HUDEP-2 (cell line): ENCODE measurements around the gene WDR70.
"Not testable (repeated sequence)": the region's sequence is repeated elsewhere in the genome, so short reads cannot be mapped to it uniquely, and the experiment has no call there.

Source experiments
- DNase-seq, 76 experiments: peaks; one replicate each; lab custom pipeline; 2025; ENCODE audit not compliant: unreplicated experiment in 76 of 76; lab: John Stamatoyannopoulos, UW

WDR70 gene

DNA sequence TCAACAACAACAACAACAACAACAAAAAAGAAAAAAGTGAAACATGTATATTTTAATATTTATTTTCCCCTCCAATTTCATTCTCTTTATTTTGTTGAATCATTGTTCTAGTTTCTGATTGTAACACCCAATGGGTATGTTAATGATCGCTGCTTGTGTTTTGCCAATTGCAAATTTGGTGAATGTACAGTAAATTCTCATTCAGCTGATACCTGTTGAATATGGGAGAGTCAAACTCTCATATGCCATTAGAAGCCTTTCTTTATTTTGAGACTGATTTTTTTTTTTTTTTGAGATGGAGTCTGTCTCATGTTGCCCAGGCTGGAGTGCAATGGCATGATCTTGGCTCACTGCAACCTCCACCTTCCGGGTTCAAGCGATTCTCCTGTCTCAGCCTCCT, 72.9 kb downstream of the WDR70 start:
- DNase-seq = not testable (repeated sequence)

DNA sequence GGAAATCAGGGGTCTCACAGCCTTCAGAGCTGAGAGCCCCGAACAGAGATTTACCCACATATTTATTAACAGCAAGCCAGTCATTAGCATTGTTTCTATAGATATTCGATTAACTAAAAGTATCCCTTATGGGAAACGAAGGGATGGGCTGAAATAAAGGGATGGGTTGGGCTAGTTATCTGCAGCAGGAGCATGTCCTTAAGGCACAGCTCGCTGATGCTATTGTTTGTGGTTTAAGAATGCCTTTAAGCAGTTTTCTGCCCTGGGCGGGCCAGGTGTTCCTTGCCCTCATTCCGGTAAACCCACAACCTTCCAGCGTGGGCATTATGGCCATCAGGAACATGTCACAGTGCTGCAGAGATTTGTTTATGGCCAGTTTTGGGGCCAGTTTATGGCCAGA, 74.1 kb downstream of the WDR70 start:
- DNase-seq = not testable (repeated sequence)

DNA sequence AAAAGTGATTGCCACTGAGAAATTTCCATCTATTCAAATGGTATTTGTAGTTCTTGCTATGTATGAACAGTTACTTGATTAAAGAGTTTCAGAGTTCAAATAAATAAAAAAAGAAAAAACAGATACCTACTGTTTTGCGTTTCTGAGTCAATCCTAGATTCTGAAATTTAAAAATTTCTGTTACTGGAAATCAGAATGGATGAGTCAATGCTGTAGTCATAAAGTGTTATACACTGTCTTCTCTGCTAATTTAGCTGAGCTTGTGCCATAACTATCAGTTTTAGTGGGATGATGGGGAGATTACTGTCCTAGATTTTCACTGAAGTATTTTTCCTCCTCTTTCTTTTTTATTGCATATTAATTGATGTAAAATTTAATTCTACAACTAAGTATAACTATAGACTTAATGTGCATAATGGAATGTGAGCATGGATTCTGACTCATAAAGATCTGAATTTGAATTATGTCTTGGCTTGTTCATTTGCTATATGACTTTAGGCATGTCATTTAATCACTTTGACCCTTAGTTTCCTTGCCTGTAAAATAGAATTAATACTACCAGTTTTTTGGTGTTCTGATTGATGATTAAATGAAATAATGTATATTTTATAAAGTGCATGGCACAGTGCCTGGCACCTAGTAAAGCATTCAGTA, 75.4 kb downstream of the WDR70 start:
- DNase-seq = not testable (repeated sequence)

DNA sequence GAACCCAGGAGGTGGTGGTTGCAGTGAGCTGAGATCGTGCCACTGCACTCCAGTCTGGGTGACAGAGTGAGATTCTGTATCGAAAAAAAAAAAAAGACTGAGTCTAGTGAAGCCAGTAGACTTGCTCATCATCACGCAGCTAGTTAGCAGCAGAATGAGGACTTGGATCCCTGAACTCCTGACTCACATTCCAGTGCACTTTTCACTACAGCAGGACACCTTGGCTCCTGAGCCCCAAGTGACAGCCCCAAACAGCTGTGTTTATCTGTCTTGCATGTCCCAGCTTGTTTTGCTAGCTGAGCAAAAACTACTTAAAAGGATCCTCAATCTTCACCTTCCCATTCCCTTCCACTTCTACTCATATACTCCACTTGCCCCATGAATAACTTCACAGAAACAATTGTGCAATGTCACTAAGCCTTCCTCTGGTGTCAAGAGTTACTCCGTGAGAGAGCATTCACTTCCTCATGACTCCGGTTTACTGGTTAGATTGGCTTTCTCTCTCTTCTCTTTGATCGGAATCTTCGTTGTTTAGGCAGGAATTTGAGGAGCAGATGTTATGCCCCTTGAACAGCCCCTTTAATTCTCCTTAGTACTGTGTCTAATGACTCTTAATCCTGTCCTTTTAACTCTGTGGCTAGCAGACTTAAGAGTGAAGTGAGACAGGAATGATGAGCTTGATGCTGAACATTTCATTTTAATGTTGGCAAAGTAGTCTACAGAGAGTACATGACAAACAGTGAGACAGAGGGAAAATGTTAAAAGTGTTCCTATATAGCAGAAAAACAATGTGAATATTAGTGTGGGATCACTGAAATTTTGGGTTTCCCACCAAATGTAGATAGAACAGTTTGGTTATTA, 84.3 kb downstream of the WDR70 start:
- DNase-seq = not testable (repeated sequence)

DNA sequence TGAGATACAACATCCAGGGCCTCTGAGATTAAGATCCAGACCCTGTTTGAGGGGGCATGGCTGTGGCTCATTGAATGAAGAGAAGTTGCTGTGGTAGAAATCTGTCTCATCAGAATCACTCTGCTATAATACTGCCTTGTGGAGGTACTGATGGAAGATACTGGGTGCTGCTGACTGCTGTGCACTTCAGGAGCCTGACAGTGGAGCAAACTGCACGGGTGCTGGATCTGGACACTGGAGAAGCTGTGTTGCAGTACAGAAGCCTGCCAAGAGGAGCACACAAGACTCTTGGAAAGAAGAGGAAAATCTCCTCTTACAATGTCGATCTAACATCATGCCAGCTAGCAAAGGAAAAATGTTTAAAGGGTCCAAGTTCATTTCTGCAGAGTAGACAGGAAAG, 85.5 kb downstream of the WDR70 start:
- DNase-seq = not testable (repeated sequence)

DNA sequence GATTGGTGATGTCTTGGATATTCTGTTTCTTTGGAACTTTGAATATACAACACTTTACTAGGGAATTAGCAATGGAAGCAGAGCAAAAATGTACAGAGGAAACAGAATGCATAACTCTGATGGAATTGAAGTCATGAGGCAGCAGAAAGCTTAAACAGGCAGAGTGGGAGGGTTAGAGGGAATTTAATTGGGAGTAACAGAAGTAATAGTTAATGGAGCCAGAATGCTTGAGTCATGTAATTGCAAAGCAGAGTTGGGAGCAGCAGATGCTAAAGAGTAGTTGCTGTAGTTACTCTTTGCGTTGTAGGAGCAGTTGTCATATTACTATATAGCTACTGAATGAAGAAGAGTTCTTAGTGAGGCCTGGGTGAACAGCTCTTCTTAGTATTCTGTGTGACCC, 90.3 kb downstream of the WDR70 start:
- DNase-seq = not testable (repeated sequence)

DNA sequence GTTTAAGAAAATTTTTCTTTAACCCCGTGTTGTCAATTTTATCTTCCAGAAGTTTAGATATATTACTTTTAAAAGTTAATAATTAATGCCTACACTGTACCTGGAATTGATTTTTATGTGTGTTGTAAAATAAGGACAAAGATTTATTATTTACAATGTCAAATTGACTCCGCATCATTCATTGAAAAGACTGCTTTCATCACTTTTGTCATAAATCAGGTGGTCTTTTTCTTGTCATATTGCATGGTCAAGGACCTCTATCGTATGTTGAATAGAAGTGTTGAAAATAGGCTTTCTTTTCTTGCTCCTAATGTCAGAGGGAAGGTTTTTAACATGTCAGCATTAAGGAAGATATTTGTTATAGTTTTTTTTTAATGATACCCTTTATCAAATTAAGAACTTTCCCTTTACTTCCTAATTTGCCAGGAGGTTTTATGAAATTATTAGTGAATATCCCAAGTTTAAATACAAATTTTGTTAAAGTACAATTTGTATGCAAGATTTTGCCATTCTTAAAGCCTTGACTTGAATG, 92.6 kb downstream of the WDR70 start:
- no peak for DNase-seq

DNA sequence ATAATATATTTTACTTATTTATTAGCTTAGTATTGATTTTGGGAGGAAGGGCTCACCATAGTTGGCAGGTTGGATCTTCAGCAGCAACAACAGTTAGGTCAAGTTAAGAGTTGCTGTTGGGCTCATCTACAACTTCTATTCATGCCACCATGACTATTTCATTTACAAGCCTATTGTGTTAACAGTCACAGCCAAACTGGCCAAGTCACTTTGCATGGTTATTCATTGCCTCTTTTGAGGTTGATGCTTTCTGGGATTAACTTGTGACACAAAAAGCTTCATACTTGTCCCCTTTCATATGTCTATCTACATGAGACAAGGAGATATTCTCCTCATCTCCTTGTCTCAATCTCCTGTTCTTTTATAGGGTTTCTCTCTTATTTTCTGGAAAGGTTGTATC, 98.3 kb downstream of the WDR70 start:
- no peak for DNase-seq

DNA sequence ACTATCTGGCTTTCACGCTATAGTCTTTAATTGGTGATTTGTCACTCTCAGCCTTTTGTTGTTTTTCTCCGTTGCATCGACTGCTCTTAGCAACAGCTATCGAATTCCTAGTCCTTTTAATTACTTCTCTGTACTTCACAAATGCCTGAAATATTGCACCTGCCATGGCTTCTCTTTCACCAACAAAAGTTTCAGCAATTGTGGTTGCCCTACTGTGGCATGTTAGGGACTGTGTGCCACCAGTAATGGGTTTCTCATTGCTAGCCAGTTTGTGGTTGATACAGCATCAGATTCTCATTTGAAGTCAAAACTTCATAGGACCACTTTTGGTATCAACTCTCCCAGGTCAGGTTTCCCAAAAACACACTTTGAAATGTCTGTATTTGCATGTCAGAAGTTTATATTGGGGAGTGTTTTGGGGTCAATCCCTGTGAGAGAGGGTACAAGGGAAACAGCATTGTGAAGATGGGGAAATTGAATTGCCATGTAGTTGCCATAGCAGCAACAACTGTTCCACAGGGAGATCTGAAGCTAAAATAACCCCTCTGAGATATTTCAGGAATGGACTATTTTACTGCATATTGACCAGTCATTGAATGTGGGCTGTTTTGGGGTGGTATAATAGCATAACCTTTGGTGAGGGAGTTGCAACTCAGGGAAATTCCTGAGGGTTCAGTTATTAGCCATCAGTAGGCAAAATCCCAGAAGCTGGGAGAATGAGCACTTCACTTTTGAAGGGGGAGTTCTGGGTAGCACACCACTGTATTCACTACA, 99.2 kb downstream of the WDR70 start:
- DNase-seq = no peak

DNA sequence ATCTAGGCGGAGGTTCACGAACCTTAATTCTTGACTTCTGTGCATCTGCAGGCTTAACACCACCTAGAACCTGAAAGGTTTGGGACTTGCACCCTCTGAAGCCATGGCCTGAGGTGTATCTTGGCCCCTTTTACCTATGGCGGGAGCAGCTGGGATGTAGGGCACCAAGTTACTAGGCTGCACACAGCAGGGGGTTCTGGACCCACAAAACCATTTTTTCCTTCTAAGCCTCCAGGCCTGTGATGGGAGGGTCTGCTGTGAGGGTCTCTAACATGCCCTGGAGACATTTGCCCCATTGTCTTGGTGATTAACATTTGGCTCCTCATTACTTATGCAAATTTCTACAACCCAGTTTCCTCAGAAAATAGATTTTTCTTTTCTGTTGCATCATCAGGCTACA, 102.3 kb downstream of the WDR70 start:
- DNase-seq = not testable (repeated sequence)

DNA sequence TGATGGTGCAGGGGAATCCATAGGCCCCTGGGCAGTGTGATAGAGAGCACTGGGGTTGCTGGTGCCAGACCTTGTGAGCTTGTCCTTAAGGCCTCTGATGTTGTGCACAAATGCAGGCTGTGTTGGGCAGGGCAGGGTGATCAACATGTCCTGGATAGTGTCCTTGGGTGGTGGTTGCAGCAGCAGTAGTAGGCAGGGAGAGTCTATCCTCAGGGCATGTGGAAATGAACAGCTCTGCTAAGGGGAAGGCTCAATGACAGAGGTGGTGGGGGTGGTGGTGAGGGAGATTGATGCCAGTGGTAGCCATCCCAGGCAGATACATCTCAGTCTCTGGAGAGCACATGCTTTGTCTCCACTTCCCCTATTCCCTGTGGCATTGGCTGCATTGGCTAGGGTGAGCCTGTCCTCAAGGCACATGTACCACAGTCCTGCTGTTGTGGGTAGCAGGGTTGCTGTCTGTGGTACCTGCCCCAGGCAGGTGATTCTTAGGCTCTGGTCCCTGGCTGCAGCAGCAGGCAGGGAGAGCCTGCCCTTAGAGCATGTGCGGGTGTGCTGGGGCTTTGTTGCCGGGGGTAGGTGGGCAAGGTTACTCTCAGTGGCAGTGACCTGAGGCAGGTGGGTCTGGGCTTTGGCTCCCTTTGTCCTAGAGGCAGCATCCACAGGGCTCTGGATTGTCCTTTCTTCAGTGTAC, 111.1 kb downstream of the WDR70 start:
- DNase-seq = no peak

DNA sequence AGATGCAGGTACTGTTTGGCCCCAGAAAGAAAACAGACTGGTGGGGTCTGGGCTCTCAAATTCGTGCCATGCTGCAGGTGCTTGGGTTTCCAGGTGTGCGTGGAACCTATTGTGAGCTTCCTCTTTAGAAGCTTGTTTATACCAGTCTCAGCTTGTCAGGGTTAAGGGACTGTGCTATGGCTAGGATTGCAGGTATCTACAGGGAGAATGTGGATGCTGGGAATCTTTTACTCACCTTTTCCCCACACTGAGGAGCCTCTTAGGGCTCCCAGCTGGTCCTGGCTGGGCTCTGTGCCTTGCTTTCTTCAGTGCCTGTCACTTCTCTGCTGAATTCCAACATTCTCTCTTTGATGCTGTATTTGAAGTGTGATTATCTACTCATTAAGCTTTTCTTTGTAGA, 111.8 kb downstream of the WDR70 start:
- DNase-seq = no peak

DNA sequence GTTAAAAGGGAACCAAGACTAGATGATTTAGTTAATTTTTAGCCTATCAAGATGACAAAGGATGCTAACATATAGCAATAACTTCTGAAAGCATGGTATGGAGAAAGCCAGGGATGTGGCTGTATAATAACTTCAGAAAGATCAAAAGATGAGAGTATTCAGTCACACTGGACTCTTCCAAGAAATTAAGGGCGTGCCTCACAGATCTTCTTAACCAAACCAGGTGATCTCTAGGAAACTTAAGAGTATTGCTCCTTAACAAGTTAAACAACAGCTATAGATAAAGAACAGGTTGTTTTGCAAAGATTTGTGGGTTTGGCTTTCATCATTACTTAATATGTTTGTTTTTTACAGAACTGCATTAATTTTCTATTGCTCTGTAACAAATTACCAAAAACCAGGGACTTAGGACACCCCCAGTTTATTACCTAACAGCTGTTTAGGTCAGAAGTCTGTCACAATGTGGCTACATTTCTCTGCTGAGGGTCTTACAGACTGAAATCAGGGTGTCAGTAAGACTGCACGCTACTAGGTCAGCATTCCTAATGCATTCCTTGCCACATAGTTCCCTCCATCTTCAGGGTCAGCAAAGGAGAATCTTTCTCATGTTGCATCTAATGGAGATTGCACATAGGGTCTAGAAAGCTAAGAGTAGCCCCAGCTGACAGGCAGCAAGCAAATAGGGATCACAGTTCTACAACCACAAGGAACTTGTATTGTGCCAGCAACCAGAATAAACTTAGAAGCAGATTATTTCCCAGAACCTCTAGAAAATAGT, 113.8 kb downstream of the WDR70 start:
- no peak for DNase-seq

DNA sequence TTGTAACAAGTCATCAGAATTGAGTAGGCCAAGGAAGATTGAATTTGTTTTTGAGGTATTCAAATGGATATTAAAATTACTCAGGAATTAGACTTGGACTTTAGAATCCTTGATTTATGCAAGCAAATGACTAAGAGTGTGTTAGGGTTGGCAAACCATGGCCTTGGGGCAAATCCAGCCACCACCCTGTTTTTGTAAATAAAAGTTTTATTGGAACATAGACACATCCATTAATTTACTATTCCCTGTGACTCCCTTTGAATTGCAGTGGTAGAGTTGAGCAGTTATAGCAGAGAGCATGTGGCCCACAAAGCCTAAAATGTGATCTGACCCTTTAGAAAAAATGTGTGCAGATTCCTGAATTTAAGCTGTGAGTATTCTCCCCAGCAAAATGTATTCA, 115.6 kb downstream of the WDR70 start:
- no peak for DNase-seq

DNA sequence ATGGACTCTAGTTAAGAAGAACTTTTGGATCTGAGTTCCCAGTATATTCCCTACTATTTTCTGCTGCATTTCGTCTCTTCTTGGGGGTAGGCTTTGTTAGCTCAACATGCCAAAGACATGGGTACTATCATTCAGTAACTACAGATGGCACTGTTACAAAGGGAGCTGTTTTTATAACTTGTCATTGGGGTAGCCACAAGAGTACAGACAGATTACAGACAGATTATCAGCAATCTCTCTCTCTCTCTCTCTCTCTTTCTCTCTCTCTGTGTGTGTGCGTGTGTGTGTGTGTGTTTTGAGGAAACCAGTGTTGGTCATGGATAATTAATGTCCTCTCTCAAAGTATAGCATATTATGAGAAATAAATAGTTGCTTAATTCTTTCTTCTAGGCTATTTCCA, 116.1 kb downstream of the WDR70 start:
- peak in 30 of 76 experiments; percentile 1 to 65 (median 24) for DNase-seq

DNA sequence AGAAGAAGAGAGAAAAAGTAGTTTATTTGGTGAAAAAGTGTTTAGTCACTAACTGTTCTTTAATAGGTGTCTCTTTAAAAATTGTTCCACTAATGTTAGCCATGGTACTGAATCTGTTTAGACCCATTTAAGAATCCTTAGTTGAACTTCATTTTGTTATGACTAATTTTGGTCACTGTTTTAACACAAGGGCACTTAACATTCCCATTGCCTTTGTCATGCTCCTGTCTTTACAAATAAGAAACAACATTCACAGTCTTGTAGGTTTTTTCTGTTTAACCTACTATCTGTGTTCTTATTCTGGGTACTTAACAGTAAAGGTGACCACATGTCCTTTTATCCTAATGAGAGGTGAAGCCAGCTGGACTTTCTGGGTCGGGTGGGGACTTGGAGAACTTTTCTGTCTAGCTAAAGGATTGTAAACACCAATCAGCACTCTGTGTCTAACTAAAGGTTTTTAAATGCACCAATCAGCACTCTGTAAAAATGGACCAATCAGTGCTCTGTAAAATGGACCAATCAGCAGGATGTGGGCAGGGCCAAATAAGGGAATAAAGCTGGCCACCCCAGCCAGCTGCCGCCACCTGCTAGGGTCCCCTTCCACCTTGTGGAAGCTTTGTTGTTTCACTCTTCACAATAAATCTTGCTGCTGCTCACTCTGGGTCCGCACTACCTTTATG, 116.7 kb downstream of the WDR70 start:
- DNase-seq = no peak

DNA sequence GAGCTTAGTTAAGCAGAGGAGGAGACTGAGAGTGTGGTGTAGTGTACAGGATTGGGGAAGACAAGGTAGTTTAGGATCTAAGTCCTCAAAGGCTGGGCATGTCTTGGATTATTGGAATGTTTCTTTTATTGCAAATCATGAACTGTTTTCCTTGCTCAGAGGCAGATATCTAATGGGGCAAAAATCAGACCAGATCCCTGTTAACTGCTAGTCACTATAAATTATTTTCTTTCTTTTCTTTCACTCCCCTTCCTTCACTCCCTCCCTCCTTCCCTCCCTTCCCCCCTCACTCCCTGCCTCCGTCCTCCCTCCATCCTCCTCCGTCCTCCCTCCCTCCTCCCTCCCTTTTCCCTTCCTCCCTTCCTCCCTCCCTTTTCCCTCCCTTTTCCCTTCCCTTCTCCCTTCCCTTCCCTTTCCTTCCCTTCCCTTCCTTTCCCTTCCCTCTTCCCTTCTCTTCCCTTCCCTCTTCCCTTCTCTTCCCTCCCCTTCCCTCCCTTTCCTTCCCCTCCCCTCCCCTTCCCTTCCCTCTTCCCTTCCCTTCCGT, 117.9 kb downstream of the WDR70 start:
- no peak for DNase-seq

DNA sequence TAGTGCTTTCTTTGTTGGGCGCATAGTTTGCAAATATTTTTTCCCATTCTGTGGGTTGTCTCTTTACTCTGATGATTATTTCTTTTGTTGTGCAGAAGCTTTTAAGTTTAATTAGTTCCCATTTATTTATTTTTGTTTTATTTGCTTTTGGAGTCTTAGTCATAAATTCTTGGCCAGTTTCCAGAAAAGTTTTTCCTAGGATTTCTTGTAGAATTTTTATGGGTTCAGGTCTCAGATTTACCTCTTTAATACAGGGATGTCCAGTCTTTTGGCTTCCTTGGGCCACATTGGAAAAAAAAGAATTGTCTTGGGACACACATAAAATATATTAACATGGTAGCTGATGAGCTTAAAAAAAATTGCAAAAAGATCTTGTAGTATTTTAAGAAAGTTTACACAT, 122.0 kb downstream of the WDR70 start:
- DNase-seq = no peak

DNA sequence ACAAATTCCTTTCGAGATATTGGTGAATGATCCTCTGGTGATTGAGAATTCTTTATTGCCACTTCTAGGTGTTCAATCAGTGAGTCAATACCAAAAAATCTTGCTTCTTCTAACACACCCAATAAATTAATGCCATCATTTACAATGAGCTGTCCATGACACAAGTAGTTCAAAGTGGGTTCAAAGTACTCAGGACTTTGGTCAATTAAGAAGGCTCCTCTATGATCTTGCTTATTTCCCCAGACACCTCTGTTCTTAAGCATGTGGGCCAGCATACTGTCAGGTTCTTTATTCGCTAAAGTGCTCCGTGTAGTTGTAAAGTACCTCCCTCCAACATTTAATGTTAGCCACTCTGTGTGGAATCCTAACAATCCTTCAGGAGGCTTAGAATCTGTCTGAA, 127.1 kb downstream of the WDR70 start:
- peak in 1 of 76 experiments; percentile 0 for DNase-seq
